ENCODE data around the gene KRT25.

Gene KRT25

GRCh38 chr17:40724656-40725055 is 30.5 kb downstream of the KRT25 start:
- H3K4me2 ChIP-seq (ENCODE audit: low read depth, low read length, poor library complexity, severe bottlenecking): no peak overlapping the region
- peaks cover 4% of the 10 kb centered on the region for H3K4me1 ChIP-seq (ENCODE audit: insufficient read depth, low read length, poor library complexity, severe bottlenecking)
- H3K36me3 ChIP-seq (ENCODE audit: insufficient read depth, low read length): no peaks in the 10 kb centered on the region
- no peaks in the 10 kb centered on the region for H3F3A ChIP-seq (ENCODE audit: low read depth)
- no peak overlapping the region for H3K9ac ChIP-seq (ENCODE audit: low read depth, low read length, poor library complexity, severe bottlenecking)
- no peak for TF ChIP-seq CTCF (conservative IDR thresholded peaks at IDR 0.05; ENCODE audit: low read length)
- H3K9me2 ChIP-seq (replicated peaks; ENCODE audit: low read depth, low read length): no peaks in the 10 kb centered on the region
- H3K79me2 ChIP-seq (ENCODE audit: insufficient read depth, low read length): no peaks in the 10 kb centered on the region
- no peak overlapping the region for H3K4me3 ChIP-seq (ENCODE audit: low read length, poor library complexity, severe bottlenecking)
- H3K27me3 ChIP-seq (ENCODE audit: insufficient read depth, low read length, poor library complexity, severe bottlenecking): no peaks in the 10 kb centered on the region
- no peaks in the 10 kb centered on the region for H3K9me3 ChIP-seq (ENCODE audit: insufficient read depth, low read depth, low read length)
- H4K20me1 ChIP-seq (ENCODE audit: insufficient read depth, low read length, poor library complexity, severe bottlenecking): no peaks in the 10 kb centered on the region
- no peak overlapping the region for H2AFZ ChIP-seq (ENCODE audit: low read length)

GRCh38 chr17:40722241-40722640 is 32.9 kb downstream of the KRT25 start:
- Histone ChIP-seq H3K79me2 (ENCODE audit: insufficient read depth, low read length) (no peaks in the 10 kb centered on the region), H3K4me2 (ENCODE audit: low read depth, low read length, poor library complexity, severe bottlenecking) (no peak overlapping the region), H3K9me3 (ENCODE audit: insufficient read depth, low read depth, low read length) (no peaks in the 10 kb centered on the region), H3K36me3 (ENCODE audit: insufficient read depth, low read length) (no peaks in the 10 kb centered on the region), H3K9ac (ENCODE audit: low read depth, low read length, poor library complexity, severe bottlenecking) (no peak overlapping the region), H3K4me1 (ENCODE audit: insufficient read depth, low read length, poor library complexity, severe bottlenecking) (no peaks in the 10 kb centered on the region), H3K27me3 (ENCODE audit: insufficient read depth, low read length, poor library complexity, severe bottlenecking) (no peaks in the 10 kb centered on the region), H4K20me1 (ENCODE audit: insufficient read depth, low read length, poor library complexity, severe bottlenecking) (no peaks in the 10 kb centered on the region), H2AFZ (ENCODE audit: low read length) (no peak overlapping the region), H3F3A (ENCODE audit: low read depth) (no peaks in the 10 kb centered on the region), H3K4me3 (ENCODE audit: low read length, poor library complexity, severe bottlenecking) (no peak overlapping the region), H3K9me2 (replicated peaks; ENCODE audit: low read depth, low read length) (no peaks in the 10 kb centered on the region)
- TF ChIP-seq EZH2phosphoT487 (IDR thresholded peaks at IDR 0.05; ENCODE audit: borderline replicate concordance): no peak
- TF ChIP-seq CTCF (conservative IDR thresholded peaks at IDR 0.05; ENCODE audit: low read length): no peak

- no peaks in the 10 kb centered on the region for H3K9me2 ChIP-seq (replicated peaks; ENCODE audit: low read depth, low read length)
Observed at GRCh38 chr17:40720899-40721298, 34.2 kb downstream of the KRT25 start.

More at GRCh38 chr17:40720899-40721298, 34.2 kb downstream of the KRT25 start:
- no peaks in the 10 kb centered on the region for H3K27me3 ChIP-seq (ENCODE audit: insufficient read depth, low read length, poor library complexity, severe bottlenecking)
- no peaks in the 10 kb centered on the region for H3F3A ChIP-seq (ENCODE audit: low read depth)
- H3K9ac ChIP-seq (ENCODE audit: low read depth, low read length, poor library complexity, severe bottlenecking): no peak overlapping the region
- H4K20me1 ChIP-seq (ENCODE audit: insufficient read depth, low read length, poor library complexity, severe bottlenecking): no peaks in the 10 kb centered on the region
- H3K9me3 ChIP-seq (ENCODE audit: insufficient read depth, low read depth, low read length): no peaks in the 10 kb centered on the region
- H3K4me3 ChIP-seq (ENCODE audit: low read length, poor library complexity, severe bottlenecking): no peak overlapping the region
- H3K4me1 ChIP-seq (ENCODE audit: insufficient read depth, low read length, poor library complexity, severe bottlenecking): no peaks in the 10 kb centered on the region
- TF ChIP-seq EZH2phosphoT487 (IDR thresholded peaks at IDR 0.05; ENCODE audit: borderline replicate concordance): no peak
- TF ChIP-seq CTCF (conservative IDR thresholded peaks at IDR 0.05; ENCODE audit: low read length): no peak
- H3K36me3 ChIP-seq (ENCODE audit: insufficient read depth, low read length): no peaks in the 10 kb centered on the region
- no peak overlapping the region for H2AFZ ChIP-seq (ENCODE audit: low read length)
- H3K79me2 ChIP-seq (ENCODE audit: insufficient read depth, low read length): no peaks in the 10 kb centered on the region
- no peak overlapping the region for H3K4me2 ChIP-seq (ENCODE audit: low read depth, low read length, poor library complexity, severe bottlenecking)

All from Loucy (cell line).